ENCODE measurements around the gene SOWAHC. TPM values are rescaled to one million over a fixed set of nuclear protein-coding genes. Genes with fewer than 3 reads are reported as not detected.

The SOWAHC gene
- total RNA-seq, 2 donors from 2014 or later, result 1.1 to 1.3 TPM

GRCh38 chr2:109604597-109604996 lies 9.6 kb upstream of the SOWAHC start:
- Mint-ChIP-seq H3K4me3 (no peak overlapping the region), H3K36me3 (ENCODE audit: low read depth) (no peaks in the 10 kb centered on the region), H3K4me1 (no peaks in the 10 kb centered on the region), H3K27ac (no peak overlapping the region), H3K27me3 (peaks cover 39% of the 10 kb centered on the region)
- no peak for ATAC-seq
- no peak for DNase-seq
- H3K9me3 ChIP-seq (ENCODE audit: control insufficient read depth, low read length, poor library complexity, severe bottlenecking), result no peaks in the 10 kb centered on the region

GRCh38 chr2:109607766-109608165 lies 6.4 kb upstream of the SOWAHC start:
- peaks cover under 1% of the 10 kb centered on the region for H3K4me1 Mint-ChIP-seq

DNA sequence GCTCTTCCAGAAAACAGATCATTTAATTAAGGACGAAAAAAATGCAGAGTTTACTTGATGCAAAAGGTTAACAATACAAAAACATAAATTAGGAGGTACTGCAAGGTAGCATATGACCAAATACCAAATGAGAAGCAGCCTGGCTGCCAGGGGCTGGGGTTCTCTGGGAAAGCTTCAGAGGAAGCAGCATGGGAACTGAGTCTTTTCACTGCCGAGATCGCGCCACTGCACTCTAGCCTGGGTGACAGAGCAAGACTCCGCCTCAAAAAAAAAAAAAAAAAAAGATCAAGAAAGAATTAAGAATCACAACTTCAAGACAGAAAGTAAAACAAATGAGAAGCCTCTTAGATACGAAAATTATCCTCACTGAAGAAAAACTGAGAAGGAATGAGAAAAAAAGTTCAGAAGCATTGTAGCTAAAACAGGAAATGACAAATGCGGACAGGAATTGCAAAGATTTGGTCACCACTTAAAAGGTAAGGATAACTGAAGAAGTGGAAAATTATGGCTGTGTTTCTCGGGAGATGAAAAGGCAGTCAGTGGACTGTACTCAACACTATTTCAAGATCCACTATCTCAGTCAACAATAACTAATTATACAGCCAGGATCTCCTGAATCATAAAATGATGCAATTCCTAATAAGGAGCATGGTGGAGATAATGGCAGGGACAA lies 4.7 kb upstream of the SOWAHC start:
- no peak for ATAC-seq
- H3K27me3 Mint-ChIP-seq, result peaks cover 44% of the 10 kb centered on the region

More at GRCh38 chr2:109607766-109608165, 6.4 kb upstream of the SOWAHC start:
- no peak for ATAC-seq
- H3K4me3 Mint-ChIP-seq, result no peak overlapping the region
- no peak overlapping the region for H3K27ac Mint-ChIP-seq
- peaks cover 40% of the 10 kb centered on the region for H3K27me3 Mint-ChIP-seq
- H3K36me3 Mint-ChIP-seq (ENCODE audit: low read depth), result no peaks in the 10 kb centered on the region
- no peak for DNase-seq
- peaks cover 3% of the 10 kb centered on the region for H3K9me3 ChIP-seq (ENCODE audit: control insufficient read depth, low read length, poor library complexity, severe bottlenecking)

DNA sequence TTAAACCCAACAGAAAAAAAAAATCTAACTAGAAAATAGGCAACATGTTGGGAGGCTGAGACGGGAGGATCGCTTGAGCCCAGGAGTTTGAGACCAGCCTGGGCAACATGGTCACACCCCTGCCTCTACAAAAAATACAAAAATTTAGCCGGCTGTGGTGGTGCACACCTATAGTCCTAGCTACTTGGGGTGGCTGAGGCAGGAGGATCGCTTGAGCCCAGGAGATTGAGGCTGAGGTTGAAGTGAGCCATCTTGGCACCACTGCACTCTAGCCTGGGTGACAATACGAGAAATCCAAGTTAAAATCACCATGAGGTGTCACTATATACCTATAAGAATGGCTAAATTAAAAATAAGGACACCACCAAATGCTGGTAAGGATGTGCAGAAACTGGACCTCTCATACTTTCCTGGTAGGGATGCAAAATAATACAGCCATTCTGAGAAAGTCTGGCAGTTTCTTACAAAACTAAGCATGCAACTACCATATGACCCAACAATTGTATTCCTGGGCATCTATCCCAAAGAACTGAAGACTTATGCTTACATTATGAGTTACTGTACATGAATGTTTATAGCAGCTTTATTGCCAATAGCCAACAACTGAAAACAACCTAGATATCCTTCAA lies 2.6 kb upstream of the SOWAHC start:
- no peak overlapping the region for H3K27ac Mint-ChIP-seq
- peaks cover 53% of the 10 kb centered on the region for H3K27me3 Mint-ChIP-seq
- DNase-seq (no peak), ATAC-seq (no peak)
- H3K4me3 Mint-ChIP-seq, result no peak overlapping the region
- peaks cover 8% of the 10 kb centered on the region for H3K4me1 Mint-ChIP-seq
- peaks cover 3% of the 10 kb centered on the region for H3K9me3 ChIP-seq (ENCODE audit: control insufficient read depth, low read length, poor library complexity, severe bottlenecking)
- peaks cover 2% of the 10 kb centered on the region for H3K36me3 Mint-ChIP-seq (ENCODE audit: low read depth)

More for the DNA sequence above, 4.7 kb upstream of the SOWAHC start:
- H3K27ac Mint-ChIP-seq, result no peak overlapping the region
- peaks cover 3% of the 10 kb centered on the region for H3K9me3 ChIP-seq (ENCODE audit: control insufficient read depth, low read length, poor library complexity, severe bottlenecking)
- H3K4me3 Mint-ChIP-seq, result no peak overlapping the region
- H3K4me1 Mint-ChIP-seq, result peaks cover 8% of the 10 kb centered on the region
- H3K36me3 Mint-ChIP-seq (ENCODE audit: low read depth), result peaks cover 2% of the 10 kb centered on the region
- DNase-seq, result no peak

DNA sequence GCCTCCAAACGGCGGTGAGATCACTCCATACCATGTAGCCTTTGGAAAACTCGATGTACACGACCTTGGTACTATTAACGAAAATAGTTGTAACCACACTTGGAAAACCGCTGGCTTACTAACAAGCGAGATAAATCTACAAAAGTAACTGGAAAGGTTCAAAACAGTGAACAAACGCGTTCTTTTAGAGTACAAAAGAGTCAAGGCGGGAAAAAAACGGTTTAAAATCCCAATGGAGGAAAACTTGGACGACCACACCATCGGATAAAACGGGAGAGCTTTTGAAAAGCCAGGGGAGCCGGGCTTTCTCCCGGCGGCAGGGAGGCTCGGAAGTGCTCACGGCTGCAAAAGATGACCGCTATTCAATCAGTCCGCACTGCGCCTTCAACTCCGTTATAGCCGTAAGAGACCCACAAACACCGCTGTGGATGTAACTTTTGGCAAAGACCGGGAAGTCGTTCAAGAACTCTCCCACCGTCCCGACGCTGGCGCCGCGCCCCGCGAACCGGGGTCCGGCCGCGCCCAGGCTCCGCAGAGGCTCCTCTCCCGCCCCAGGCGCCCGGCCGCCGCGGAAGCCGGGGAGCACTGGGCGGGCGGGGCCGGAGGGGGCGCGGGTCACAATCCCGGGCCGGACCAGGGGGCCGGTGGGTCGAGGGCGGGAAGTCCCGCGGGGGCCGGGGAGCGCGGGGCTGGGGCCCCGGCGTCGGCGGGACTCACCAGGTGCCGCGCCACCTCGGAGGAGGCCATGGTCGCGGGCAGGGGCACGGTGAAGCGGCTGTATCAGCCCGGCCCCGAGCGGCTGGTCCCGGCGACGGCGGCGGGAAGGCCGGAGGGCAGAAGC lies 863 bp upstream of the SOWAHC start:
- Mint-ChIP-seq H3K27me3 (peaks cover 48% of the 10 kb centered on the region), H3K4me3 (peak overlapping the region; percentile 89), H3K27ac (no peak overlapping the region), H3K4me1 (peaks cover 8% of the 10 kb centered on the region), H3K36me3 (ENCODE audit: low read depth) (peaks cover 2% of the 10 kb centered on the region)
- peaks cover 3% of the 10 kb centered on the region for H3K9me3 ChIP-seq (ENCODE audit: control insufficient read depth, low read length, poor library complexity, severe bottlenecking)
- ATAC-seq (no peak), DNase-seq (peak in 1 of 3 donors; percentile 11)

DNA sequence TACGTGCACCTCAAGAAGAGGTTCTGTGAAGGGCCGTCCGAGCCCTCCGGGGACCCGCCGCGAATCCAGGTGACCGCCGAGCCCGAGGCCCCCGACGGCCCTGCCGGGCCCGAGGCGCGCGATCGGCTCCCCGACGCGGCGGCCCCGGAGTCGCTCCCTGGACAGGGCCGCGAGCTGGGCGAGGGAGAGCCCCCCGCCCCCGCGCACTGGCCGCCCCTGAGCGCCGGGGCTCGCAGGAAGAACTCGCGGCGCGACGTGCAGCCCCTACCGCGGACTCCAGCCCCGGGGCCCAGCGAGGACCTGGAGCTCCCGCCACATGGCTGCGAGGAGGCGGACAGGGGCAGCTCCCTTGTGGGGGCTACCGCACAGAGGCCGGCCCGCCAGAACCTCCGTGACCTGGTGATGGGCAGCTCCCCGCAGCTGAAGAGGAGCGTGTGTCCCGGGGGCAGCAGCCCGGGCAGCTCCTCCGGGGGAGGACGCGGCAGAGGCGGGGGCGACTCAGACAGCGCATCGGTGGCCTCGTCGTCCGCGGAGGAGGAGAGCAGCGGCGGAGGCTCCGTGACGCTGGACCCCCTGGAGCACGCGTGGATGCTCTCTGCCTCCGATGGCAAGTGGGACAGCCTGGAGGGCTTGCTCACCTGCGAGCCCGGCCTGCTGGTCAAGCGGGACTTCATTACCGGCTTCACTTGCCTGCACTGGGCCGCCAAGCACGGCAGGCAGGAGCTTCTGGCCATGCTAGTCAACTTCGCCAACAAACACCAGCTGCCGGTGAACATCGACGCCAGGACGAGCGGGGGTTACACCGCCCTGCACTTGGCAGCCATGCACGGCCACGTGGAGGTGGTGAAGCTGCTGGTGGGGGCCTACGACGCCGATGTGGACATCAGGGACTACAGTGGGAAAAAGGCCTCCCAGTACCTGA lies 812 bp downstream of the SOWAHC start:
- H3K36me3 Mint-ChIP-seq (ENCODE audit: low read depth), result peaks cover 2% of the 10 kb centered on the region
- H3K27me3 Mint-ChIP-seq, result peaks cover 45% of the 10 kb centered on the region
- peaks cover 3% of the 10 kb centered on the region for H3K9me3 ChIP-seq (ENCODE audit: control insufficient read depth, low read length, poor library complexity, severe bottlenecking)
- H3K4me3 Mint-ChIP-seq, result peak overlapping the region; percentile 31
- ATAC-seq (no peak), DNase-seq (peak in 2 of 3 donors; percentile 8 to 10)
- no peak overlapping the region for H3K27ac Mint-ChIP-seq
- H3K4me1 Mint-ChIP-seq, result peaks cover 8% of the 10 kb centered on the region

- peaks cover 2% of the 10 kb centered on the region for H3K36me3 Mint-ChIP-seq (ENCODE audit: low read depth)
- peaks cover 3% of the 10 kb centered on the region for H3K9me3 ChIP-seq (ENCODE audit: control insufficient read depth, low read length, poor library complexity, severe bottlenecking)
- H3K27ac Mint-ChIP-seq, result no peak overlapping the region
- peaks cover 8% of the 10 kb centered on the region for H3K4me1 Mint-ChIP-seq
- H3K27me3 Mint-ChIP-seq, result peaks cover 45% of the 10 kb centered on the region
- H3K4me3 Mint-ChIP-seq, result peak overlapping the region; percentile 60
- DNase-seq, result no peak
- ATAC-seq, result no peak
Measured at GRCh38 chr2:109615637-109616144, 1.5 kb downstream of the SOWAHC start.

DNA sequence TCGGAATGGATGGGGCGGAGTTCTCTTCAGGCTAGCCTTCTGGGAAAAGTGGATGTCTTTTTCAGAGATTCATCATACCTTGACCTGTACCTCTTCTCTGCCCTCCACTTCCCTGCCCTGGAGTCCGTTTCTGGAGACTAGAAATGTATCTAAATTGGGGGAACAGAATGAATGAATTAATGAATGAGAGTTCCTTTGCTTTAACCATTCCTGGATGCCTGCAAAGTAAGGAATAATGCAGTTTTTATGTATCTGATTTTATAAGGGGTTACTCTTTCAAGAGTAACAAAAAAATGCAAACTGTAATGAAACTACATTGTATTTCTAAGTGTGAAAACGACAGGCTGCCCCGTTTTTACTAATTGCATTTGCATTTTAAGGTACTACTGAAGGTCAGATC lies 2.0 kb downstream of the SOWAHC start:
- Mint-ChIP-seq H3K27ac (no peak overlapping the region), H3K27me3 (peaks cover 45% of the 10 kb centered on the region), H3K36me3 (ENCODE audit: low read depth) (peaks cover 2% of the 10 kb centered on the region), H3K4me3 (peak overlapping the region; percentile 55), H3K4me1 (peaks cover 8% of the 10 kb centered on the region)
- no peak for ATAC-seq
- no peak for DNase-seq
- H3K9me3 ChIP-seq (ENCODE audit: control insufficient read depth, low read length, poor library complexity, severe bottlenecking), result peaks cover 3% of the 10 kb centered on the region

- ATAC-seq (no peak), DNase-seq (no peak)
- H3K27me3 Mint-ChIP-seq, result peaks cover 50% of the 10 kb centered on the region
- H3K4me1 Mint-ChIP-seq, result no peaks in the 10 kb centered on the region
- H3K27ac Mint-ChIP-seq, result no peak overlapping the region
- no peak overlapping the region for H3K4me3 Mint-ChIP-seq
- no peaks in the 10 kb centered on the region for H3K9me3 ChIP-seq (ENCODE audit: control insufficient read depth, low read length, poor library complexity, severe bottlenecking)
- H3K36me3 Mint-ChIP-seq (ENCODE audit: low read depth), result no peaks in the 10 kb centered on the region
Measured at GRCh38 chr2:109619032-109619615, 5.0 kb downstream of the SOWAHC start.

DNA sequence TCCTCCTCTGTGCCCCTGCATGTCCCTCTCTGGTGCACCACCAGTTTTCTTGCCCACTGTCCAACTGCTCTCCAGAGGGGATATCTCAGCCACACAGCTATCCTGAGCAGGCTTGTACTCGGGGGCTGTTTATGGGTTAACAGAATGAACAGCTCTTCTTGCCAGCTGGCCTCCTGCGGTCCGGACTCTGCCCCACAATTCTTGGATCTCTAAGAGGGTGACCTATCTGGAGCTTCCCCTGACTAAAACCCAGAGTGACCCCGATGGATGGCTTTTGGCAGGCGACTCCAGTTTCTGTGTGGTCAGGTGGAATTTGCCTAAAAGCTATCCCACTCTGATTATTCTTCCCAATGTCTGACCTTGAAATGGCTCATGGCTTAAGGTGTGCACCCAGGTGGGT lies 9.1 kb downstream of the SOWAHC start:
- Mint-ChIP-seq H3K4me3 (no peak overlapping the region), H3K36me3 (ENCODE audit: low read depth) (no peaks in the 10 kb centered on the region), H3K27me3 (peaks cover 46% of the 10 kb centered on the region), H3K4me1 (no peaks in the 10 kb centered on the region), H3K27ac (no peak overlapping the region)
- DNase-seq (no peak), ATAC-seq (no peak)
- H3K9me3 ChIP-seq (ENCODE audit: control insufficient read depth, low read length, poor library complexity, severe bottlenecking), result no peaks in the 10 kb centered on the region

GRCh38 chr2:109623923-109624322 lies 9.8 kb downstream of the SOWAHC start:
- H3K27me3 Mint-ChIP-seq, result peaks cover 43% of the 10 kb centered on the region

GRCh38 chr2:109624339-109624738 lies 10.2 kb downstream of the SOWAHC start:
- no peaks in the 10 kb centered on the region for H3K9me3 ChIP-seq (ENCODE audit: control insufficient read depth, low read length, poor library complexity, severe bottlenecking)
- no peak overlapping the region for H3K27ac Mint-ChIP-seq
- no peak for ATAC-seq
- H3K36me3 Mint-ChIP-seq (ENCODE audit: low read depth), result no peaks in the 10 kb centered on the region
- DNase-seq, result no peak
- peaks cover 39% of the 10 kb centered on the region for H3K27me3 Mint-ChIP-seq
- H3K4me1 Mint-ChIP-seq, result no peaks in the 10 kb centered on the region
- H3K4me3 Mint-ChIP-seq, result no peak overlapping the region

More at GRCh38 chr2:109623923-109624322, 9.8 kb downstream of the SOWAHC start:
- no peak overlapping the region for H3K4me3 Mint-ChIP-seq
- no peaks in the 10 kb centered on the region for H3K4me1 Mint-ChIP-seq
- DNase-seq (no peak), ATAC-seq (no peak)
- H3K36me3 Mint-ChIP-seq (ENCODE audit: low read depth), result no peaks in the 10 kb centered on the region
- H3K9me3 ChIP-seq (ENCODE audit: control insufficient read depth, low read length, poor library complexity, severe bottlenecking), result no peaks in the 10 kb centered on the region
- H3K27ac Mint-ChIP-seq, result no peak overlapping the region

Data from T-helper 17 cell (primary cell).